Erythroblast (primary cell): Measurements from ENCODE around the gene RGSL1.

ENCODE experiments used
- GATA1 ChIP-seq: IDR thresholded peaks from 2 replicates; pipeline ENCODE4 v1.6.1; 2011; ENCODE audit warnings: low read depth, mild to moderate bottlenecking, control low read depth, low read length, moderate library complexity
- POLR2A ChIP-seq: IDR thresholded peaks from 2 replicates; pipeline ENCODE4 v1.6.1; 2011; ENCODE audit warnings: mild to moderate bottlenecking, low read length

DNA sequence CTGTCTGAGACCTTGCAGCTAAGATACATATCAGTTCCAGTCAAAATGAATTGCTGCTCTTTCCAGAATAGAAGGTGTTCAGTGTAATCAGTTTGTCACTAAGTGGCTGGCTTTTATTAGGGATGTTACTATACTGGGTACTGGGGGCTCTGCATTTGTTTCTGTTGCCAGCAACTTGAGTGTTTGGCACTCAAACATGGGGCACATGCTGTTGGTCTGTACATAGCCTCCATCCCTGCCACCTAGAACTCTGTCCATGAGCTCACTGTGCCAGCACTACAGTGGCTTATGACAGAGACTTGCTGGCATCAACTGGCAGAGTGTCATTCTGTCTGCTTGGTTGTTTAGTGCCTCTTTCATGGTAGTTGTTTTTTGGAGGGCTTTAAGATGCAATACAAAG, 45.1 kb downstream of the RGSL1 start:
- TF ChIP-seq POLR2A (no peak), GATA1 (no peak)
